AG09319 (cell line): Measurements from ENCODE around the gene SLC1A3.
"Not testable (repeated sequence)": the region's sequence is repeated elsewhere in the genome, so short reads cannot be mapped to it uniquely, and the experiment has no call there.

Experiments
- DNase-seq: peaks from one replicate; pipeline ENCODE4 v3.0.0-alpha.2; 2010; ENCODE audit warnings: low read depth; ENCODE audit errors: extremely low read depth
- CTCF ChIP-seq: IDR thresholded peaks from 2 replicates; pipeline ENCODE4 v1.5.1; 2011; ENCODE audit warnings: low read depth, mild to moderate bottlenecking, inconsistent platforms, low read length, moderate library complexity

SLC1A3 gene

GRCh38 chr5:36642089-36642488, 35.7 kb downstream of the SLC1A3 start:
- no peak for DNase-seq
- TF ChIP-seq CTCF: no peak

GRCh38 chr5:36643162-36643561, 36.8 kb downstream of the SLC1A3 start:
- no peak for DNase-seq
- no peak for TF ChIP-seq CTCF

- not testable (repeated sequence) for DNase-seq
Observed at GRCh38 chr5:36643841-36644240, 37.4 kb downstream of the SLC1A3 start.

- DNase-seq: no peak
Observed at GRCh38 chr5:36644727-36645126, 38.3 kb downstream of the SLC1A3 start.

GRCh38 chr5:36646100-36646499, 39.7 kb downstream of the SLC1A3 start:
- DNase-seq: no peak
- TF ChIP-seq CTCF: no peak

More at GRCh38 chr5:36644727-36645126, 38.3 kb downstream of the SLC1A3 start:
- TF ChIP-seq CTCF: no peak

- no peak for TF ChIP-seq CTCF
- no peak for DNase-seq
Observed at GRCh38 chr5:36646507-36647023, 40.2 kb downstream of the SLC1A3 start.

- no peak for DNase-seq
- TF ChIP-seq CTCF: no peak
Observed at GRCh38 chr5:36647046-36647445, 40.6 kb downstream of the SLC1A3 start.

- DNase-seq: no peak
- TF ChIP-seq CTCF: no peak
Observed at GRCh38 chr5:36648426-36648825, 42.0 kb downstream of the SLC1A3 start.
